ENCODE results near the gene SLC7A6OS.

- TF ChIP-seq POLR2A (IDR thresholded peaks at IDR 0.05; ENCODE audit: extremely low read depth, insufficient read length) (no peak), MYC (IDR thresholded peaks at IDR 0.05; ENCODE audit: low read depth, low read length) (no peak)
- TF ChIP-seq, protein P1, sequence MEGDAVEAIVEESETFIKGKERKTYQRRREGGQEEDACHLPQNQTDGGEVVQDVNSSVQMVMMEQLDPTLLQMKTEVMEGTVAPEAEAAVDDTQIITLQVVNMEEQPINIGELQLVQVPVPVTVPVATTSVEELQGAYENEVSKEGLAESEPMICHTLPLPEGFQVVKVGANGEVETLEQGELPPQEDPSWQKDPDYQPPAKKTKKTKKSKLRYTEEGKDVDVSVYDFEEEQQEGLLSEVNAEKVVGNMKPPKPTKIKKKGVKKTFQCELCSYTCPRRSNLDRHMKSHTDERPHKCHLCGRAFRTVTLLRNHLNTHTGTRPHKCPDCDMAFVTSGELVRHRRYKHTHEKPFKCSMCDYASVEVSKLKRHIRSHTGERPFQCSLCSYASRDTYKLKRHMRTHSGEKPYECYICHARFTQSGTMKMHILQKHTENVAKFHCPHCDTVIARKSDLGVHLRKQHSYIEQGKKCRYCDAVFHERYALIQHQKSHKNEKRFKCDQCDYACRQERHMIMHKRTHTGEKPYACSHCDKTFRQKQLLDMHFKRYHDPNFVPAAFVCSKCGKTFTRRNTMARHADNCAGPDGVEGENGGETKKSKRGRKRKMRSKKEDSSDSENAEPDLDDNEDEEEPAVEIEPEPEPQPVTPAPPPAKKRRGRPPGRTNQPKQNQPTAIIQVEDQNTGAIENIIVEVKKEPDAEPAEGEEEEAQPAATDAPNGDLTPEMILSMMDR (IDR thresholded peaks at IDR 0.05; ENCODE audit: low read depth, low read length) = no peak
- TF ChIP-seq, protein P2, sequence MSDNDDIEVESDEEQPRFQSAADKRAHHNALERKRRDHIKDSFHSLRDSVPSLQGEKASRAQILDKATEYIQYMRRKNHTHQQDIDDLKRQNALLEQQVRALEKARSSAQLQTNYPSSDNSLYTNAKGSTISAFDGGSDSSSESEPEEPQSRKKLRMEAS (IDR thresholded peaks at IDR 0.05; ENCODE audit: low read depth, low read length) = no peak
Measured at GRCh38 chr16:68357521-68357922, 46.8 kb upstream of the SLC7A6OS start.
